ENCODE data around the gene PPARGC1A. TPM values are rescaled to one million over a fixed set of nuclear protein-coding genes. Genes with fewer than 3 reads are reported as not detected.

Gene PPARGC1A
- total and polyA plus RNA-seq, 2 donors (not counting 1 experiment from before 2014, with no cell fraction given) = not detected

DNA sequence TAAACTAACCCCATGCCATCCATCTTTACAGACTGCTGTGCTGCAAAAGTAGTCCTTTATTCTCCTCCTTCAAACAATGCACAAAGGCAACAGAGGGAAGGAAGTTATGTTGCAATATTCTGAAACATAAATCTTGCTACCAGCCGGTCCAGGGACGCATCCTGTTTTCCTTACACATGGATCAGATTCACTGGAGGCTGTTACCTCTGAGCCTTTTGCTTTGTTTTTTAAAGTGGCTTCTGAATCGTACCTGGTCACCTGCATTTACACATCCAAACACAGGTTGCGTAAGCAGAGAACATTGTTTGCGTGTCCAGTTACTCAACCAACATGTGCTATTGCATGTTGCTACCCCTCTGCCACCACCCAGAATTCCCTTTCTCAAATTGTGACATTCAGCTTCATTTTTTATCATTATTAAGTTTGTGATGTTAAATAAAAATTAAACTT is 8.8 kb downstream of the PPARGC1A start:
- Mint-ChIP-seq H3K27ac (no peak overlapping the region), H3K4me1 (no peaks in the 10 kb centered on the region), H3K27me3 (no peaks in the 10 kb centered on the region), H3K9me3 (ENCODE audit: insufficient read depth) (no peaks in the 10 kb centered on the region), H3K4me3 (no peak overlapping the region)
- Histone ChIP-seq H3K27ac (ENCODE audit: low read length in 2 of 2) (no peak overlapping the region), H3K36me3 (replicated peaks in 1 of 2; ENCODE audit: control extremely low read depth in 1 of 2, control insufficient read depth in 1 of 2, extremely low read depth in 1 of 2, insufficient read depth in 2 of 2, low read length in 1 of 2) (no peaks in the 10 kb centered on the region), H3K4me3 (ENCODE audit: control extremely low read depth in 1 of 5, extremely low read depth in 1 of 5, insufficient read depth in 1 of 5, low read depth in 2 of 5, low read length in 4 of 5) (no peak overlapping the region), H3K4me1 (ENCODE audit: control insufficient read depth in 2 of 2, insufficient read depth in 2 of 2, low read length in 2 of 2) (no peaks in the 10 kb centered on the region), H3K9me3 (ENCODE audit: control extremely low read depth in 1 of 3, control insufficient read depth in 2 of 3, insufficient read depth in 1 of 3, low read length in 2 of 3) (no peaks in the 10 kb centered on the region), H3K9ac (ENCODE audit: low read length) (no peak overlapping the region), H2AFZ (ENCODE audit: insufficient read depth, low read depth, low read length, poor library complexity, severe bottlenecking) (no peak overlapping the region), H3K4me2 (replicated peaks; ENCODE audit: low read depth, low read length, poor library complexity, severe bottlenecking) (no peak overlapping the region), H3K27me3 (replicated peaks in 1 of 4; ENCODE audit: control extremely low read depth in 1 of 4, control insufficient read depth in 3 of 4, insufficient read depth in 4 of 4, low read length in 3 of 4) (no peaks in the 10 kb centered on the region), H3K79me2 (ENCODE audit: control insufficient read depth, insufficient read depth, low read length) (no peaks in the 10 kb centered on the region), H4K20me1 (ENCODE audit: control insufficient read depth, insufficient read depth, low read length, poor library complexity, severe bottlenecking) (no peaks in the 10 kb centered on the region)
- ATAC-seq (ENCODE audit: low read depth) (no peak), DNase-seq (no peak)
- TF ChIP-seq, protein P1, sequence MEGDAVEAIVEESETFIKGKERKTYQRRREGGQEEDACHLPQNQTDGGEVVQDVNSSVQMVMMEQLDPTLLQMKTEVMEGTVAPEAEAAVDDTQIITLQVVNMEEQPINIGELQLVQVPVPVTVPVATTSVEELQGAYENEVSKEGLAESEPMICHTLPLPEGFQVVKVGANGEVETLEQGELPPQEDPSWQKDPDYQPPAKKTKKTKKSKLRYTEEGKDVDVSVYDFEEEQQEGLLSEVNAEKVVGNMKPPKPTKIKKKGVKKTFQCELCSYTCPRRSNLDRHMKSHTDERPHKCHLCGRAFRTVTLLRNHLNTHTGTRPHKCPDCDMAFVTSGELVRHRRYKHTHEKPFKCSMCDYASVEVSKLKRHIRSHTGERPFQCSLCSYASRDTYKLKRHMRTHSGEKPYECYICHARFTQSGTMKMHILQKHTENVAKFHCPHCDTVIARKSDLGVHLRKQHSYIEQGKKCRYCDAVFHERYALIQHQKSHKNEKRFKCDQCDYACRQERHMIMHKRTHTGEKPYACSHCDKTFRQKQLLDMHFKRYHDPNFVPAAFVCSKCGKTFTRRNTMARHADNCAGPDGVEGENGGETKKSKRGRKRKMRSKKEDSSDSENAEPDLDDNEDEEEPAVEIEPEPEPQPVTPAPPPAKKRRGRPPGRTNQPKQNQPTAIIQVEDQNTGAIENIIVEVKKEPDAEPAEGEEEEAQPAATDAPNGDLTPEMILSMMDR (IDR thresholded peaks at IDR 0.05) = no peak
- TF ChIP-seq EZH2 (IDR thresholded peaks at IDR 0.05; ENCODE audit: borderline replicate concordance, insufficient read depth, low read depth, low read length, poor library complexity, severe bottlenecking) = no peak
- intact Hi-C loops (cut with micrococcal nuclease) = no loop called here
- ChIA-PET CTCF (no interaction called here), POLR2A (no interaction called here)
- 5% methylated on average over 3 of the region's 5 CpGs for WGBS (ENCODE audit: insufficient coverage)

DNA sequence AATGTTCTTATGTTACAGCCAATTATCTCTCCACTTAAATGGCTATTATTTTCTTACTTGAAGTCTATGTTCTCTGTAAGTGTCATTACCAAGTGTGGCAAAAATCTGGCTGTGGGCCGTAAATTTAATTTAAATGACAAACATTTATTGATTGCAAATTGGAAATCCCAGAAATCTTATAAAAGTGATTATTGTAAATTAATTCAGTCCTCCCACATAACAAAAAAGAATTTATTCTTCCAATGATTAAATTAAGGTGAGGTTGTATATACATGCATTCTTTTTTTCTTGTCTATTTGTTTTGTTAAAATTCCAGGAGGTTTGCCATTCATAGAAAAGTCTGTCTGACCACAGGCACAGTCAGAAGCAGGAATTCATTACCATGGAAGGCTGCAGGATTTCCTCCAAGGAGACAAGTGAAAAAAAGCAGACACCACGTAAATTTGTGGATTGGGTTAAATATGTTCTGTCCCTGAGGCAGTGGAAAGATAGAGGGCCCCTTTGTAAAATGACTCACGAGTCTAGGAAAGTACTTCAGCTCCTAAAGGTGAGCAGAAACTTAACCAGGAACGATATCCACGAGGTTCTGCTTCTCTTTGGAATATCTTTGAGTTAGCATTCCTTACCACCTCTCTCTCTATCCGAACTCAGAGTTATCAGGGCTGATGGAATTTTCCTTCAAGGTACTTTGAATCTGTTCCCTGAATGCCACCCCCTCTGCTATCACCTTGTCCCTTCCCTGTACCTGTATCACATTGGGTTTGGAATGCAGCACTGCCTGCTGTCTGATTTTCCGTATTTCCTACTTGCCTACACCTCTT is 10.7 kb downstream of the PPARGC1A start:
- DNase-seq (no peak), ATAC-seq (ENCODE audit: low read depth) (no peak)
- TF ChIP-seq, protein P1 (IDR thresholded peaks at IDR 0.05) = no peak
- TF ChIP-seq EZH2 (IDR thresholded peaks at IDR 0.05; ENCODE audit: borderline replicate concordance, insufficient read depth, low read depth, low read length, poor library complexity, severe bottlenecking) = no peak
- Histone ChIP-seq H3K9me3 (ENCODE audit: control extremely low read depth in 1 of 3, control insufficient read depth in 2 of 3, insufficient read depth in 1 of 3, low read length in 2 of 3) (no peaks in the 10 kb centered on the region), H3K79me2 (ENCODE audit: control insufficient read depth, insufficient read depth, low read length) (no peaks in the 10 kb centered on the region), H3K4me1 (ENCODE audit: control insufficient read depth in 2 of 2, insufficient read depth in 2 of 2, low read length in 2 of 2) (no peaks in the 10 kb centered on the region), H3K4me2 (replicated peaks; ENCODE audit: low read depth, low read length, poor library complexity, severe bottlenecking) (no peak overlapping the region), H3K4me3 (ENCODE audit: control extremely low read depth in 1 of 5, extremely low read depth in 1 of 5, insufficient read depth in 1 of 5, low read depth in 2 of 5, low read length in 4 of 5) (no peak overlapping the region), H3K27ac (ENCODE audit: low read length in 2 of 2) (no peak overlapping the region), H3K27me3 (replicated peaks in 1 of 4; ENCODE audit: control extremely low read depth in 1 of 4, control insufficient read depth in 3 of 4, insufficient read depth in 4 of 4, low read length in 3 of 4) (no peaks in the 10 kb centered on the region), H4K20me1 (ENCODE audit: control insufficient read depth, insufficient read depth, low read length, poor library complexity, severe bottlenecking) (no peaks in the 10 kb centered on the region), H3K36me3 (replicated peaks in 1 of 2; ENCODE audit: control extremely low read depth in 1 of 2, control insufficient read depth in 1 of 2, extremely low read depth in 1 of 2, insufficient read depth in 2 of 2, low read length in 1 of 2) (no peaks in the 10 kb centered on the region), H2AFZ (ENCODE audit: insufficient read depth, low read depth, low read length, poor library complexity, severe bottlenecking) (no peak overlapping the region), H3K9ac (ENCODE audit: low read length) (no peak overlapping the region)
- H3K4me1 Mint-ChIP-seq = no peaks in the 10 kb centered on the region
- H3K4me3 Mint-ChIP-seq = no peak overlapping the region
- H3K27me3 Mint-ChIP-seq = no peaks in the 10 kb centered on the region
- intact Hi-C loops (cut with micrococcal nuclease) = no loop called here
- H3K27ac Mint-ChIP-seq = no peak overlapping the region
- 85% methylated on average over 4 of the region's 7 CpGs for WGBS (ENCODE audit: insufficient coverage)
- no peaks in the 10 kb centered on the region for H3K9me3 Mint-ChIP-seq (ENCODE audit: insufficient read depth)
- CTCF ChIA-PET = no interaction called here
- POLR2A ChIA-PET = no interaction called here

Data from B cell (primary cell).